IMR-90 (cell line): ENCODE data around the gene SDK1. TPM values are rescaled to one million over a fixed set of nuclear protein-coding genes. Genes with fewer than 3 reads are reported as not detected.

Experiments used
- ATAC-seq: fragments of 200-7000 bp; cut with Tn5 transposase; 2 replicates; pipeline ENCODE4 v1.9.1; 2020; ENCODE audit warnings: low read depth, mild to moderate bottlenecking, moderate library complexity
- BruUV-seq: library from RNA; stranded (reverse); fragments of 400-500 nt; replicated peaks from 2 replicates; lab custom pipeline; 2021; lab: Mats Ljungman, UMichigan
- CTCF ChIA-PET: fragments of 300-600 bp; formaldehyde crosslinking; extraction: SDS; loops from one replicate; lab custom pipeline; 2021; ENCODE audit warnings: antibody characterized with exemption; lab: Yijun Ruan, JAX
- POLR2A ChIA-PET: fragments of 300-600 bp; sonication (Branson Sonifier 250); formaldehyde crosslinking; loops from one replicate; lab custom pipeline; 2022; ENCODE audit warnings: antibody characterized with exemption; ENCODE audit not compliant: unreplicated experiment; lab: Charles Lee
- DNase-seq: peaks from one replicate; pipeline ENCODE4 v3.0.0; 2013
- H2AFZ ChIP-seq: replicated peaks from 2 replicates; pipeline ENCODE3; 2013; ENCODE audit warnings: low read length, mild to moderate bottlenecking; ENCODE audit not compliant: poor library complexity
- H2AK5ac ChIP-seq: 2 replicates; pipeline ENCODE4 v1.6.1; 2013; ENCODE audit warnings: low read depth, low read length, inconsistent platforms
- H2AK9ac ChIP-seq: replicated peaks from 2 replicates; pipeline ENCODE3; 2013; ENCODE audit warnings: mild to moderate bottlenecking, low read depth, low read length, moderate library complexity; ENCODE audit not compliant: poor library complexity
- H2BK120ac ChIP-seq: 2 replicates; pipeline ENCODE4 v1.6.1; 2013; ENCODE audit warnings: low read depth, low read length, inconsistent platforms
- H2BK15ac ChIP-seq: 3 replicates; pipeline ENCODE4 v1.6.1; 2013; ENCODE audit warnings: low read depth, low read length, inconsistent platforms
- H2BK20ac ChIP-seq: 2 replicates; pipeline ENCODE4 v1.6.1; 2013; ENCODE audit warnings: low read depth, mild to moderate bottlenecking, inconsistent platforms, low read length, moderate library complexity
- H2BK5ac ChIP-seq: 2 replicates; pipeline ENCODE4 v1.6.1; 2013; ENCODE audit warnings: mild to moderate bottlenecking, low read depth, low read length, inconsistent platforms; ENCODE audit not compliant: poor library complexity, severe bottlenecking
- H3K14ac ChIP-seq: replicated peaks from 2 replicates; pipeline ENCODE4 v1.6.1; 2013; ENCODE audit warnings: low read depth, low read length, inconsistent platforms
- H3K18ac ChIP-seq: 2 replicates; pipeline ENCODE4 v1.6.1; 2013; ENCODE audit warnings: low read depth, low read length, control low read depth
- H3K23ac ChIP-seq: 2 replicates; pipeline ENCODE4 v1.6.1; 2013; ENCODE audit warnings: low read depth, low read length, inconsistent platforms
- H3K27ac ChIP-seq: 2 replicates; pipeline ENCODE4 v1.5.1; 2013; ENCODE audit warnings: mild to moderate bottlenecking, control low read depth, low read length; ENCODE audit not compliant: insufficient read depth
- H3K27me3 ChIP-seq: 2 replicates; pipeline ENCODE4 v1.6.1; 2013; ENCODE audit warnings: low read length; ENCODE audit not compliant: control insufficient read depth, insufficient read depth
- H3K36me3 ChIP-seq: 2 replicates; pipeline ENCODE4 v1.6.1; 2013; ENCODE audit warnings: low read length, mixed read lengths; ENCODE audit not compliant: control insufficient read depth, insufficient read depth
- H3K4ac ChIP-seq: 2 replicates; pipeline ENCODE4 v1.6.1; 2013; ENCODE audit warnings: low read depth, low read length, inconsistent platforms
- H3K4me1 ChIP-seq: 2 replicates; pipeline ENCODE4 v1.6.1; 2013; ENCODE audit warnings: low read length, mixed read lengths; ENCODE audit not compliant: control insufficient read depth, insufficient read depth
- H3K4me2 ChIP-seq: 2 replicates; pipeline ENCODE4 v1.6.1; 2013; ENCODE audit warnings: low read depth, mild to moderate bottlenecking, control low read depth, low read length, moderate library complexity
- H3K4me3 ChIP-seq: 2 replicates; pipeline ENCODE4 v1.5.1; 2013; ENCODE audit warnings: low read depth, mild to moderate bottlenecking, control low read depth, low read length, moderate library complexity; ENCODE audit not compliant: insufficient read depth
- H3K56ac ChIP-seq: 2 replicates; pipeline ENCODE4 v1.6.1; 2013; ENCODE audit warnings: low read length, inconsistent platforms; ENCODE audit not compliant: insufficient read depth; ENCODE audit errors: extremely low read depth
- H3K79me1 ChIP-seq, 2 experiments: 2 replicates each; pipeline ENCODE4 v1.6.1; 2013; ENCODE audit warnings: low read length in 2 of 2, inconsistent platforms in 1 of 2, low read depth in 1 of 2
- H3K9ac ChIP-seq: 2 replicates; pipeline ENCODE4 v1.6.1; 2013; ENCODE audit warnings: low read depth, low read length, control low read depth
- H3K9me1 ChIP-seq: 2 replicates; pipeline ENCODE4 v1.6.1; 2013; ENCODE audit warnings: low read length, inconsistent platforms; ENCODE audit not compliant: insufficient read depth
- H3K9me3 ChIP-seq: 2 replicates; pipeline ENCODE4 v1.6.1; 2013; ENCODE audit warnings: low read length; ENCODE audit not compliant: control insufficient read depth, insufficient read depth
- H4K20me1 ChIP-seq: 2 replicates; pipeline ENCODE4 v1.6.1; 2013; ENCODE audit warnings: low read length, inconsistent platforms; ENCODE audit not compliant: insufficient read depth
- H4K5ac ChIP-seq: 2 replicates; pipeline ENCODE4 v1.6.1; 2013; ENCODE audit warnings: mild to moderate bottlenecking, low read depth, low read length, control low read depth
- H4K8ac ChIP-seq, 2 experiments: 2 replicates each; pipeline ENCODE4 v1.6.1; 2013; ENCODE audit warnings: low read depth in 2 of 2, low read length in 2 of 2, control low read depth in 1 of 2, inconsistent platforms in 1 of 2
- H4K91ac ChIP-seq: 2 replicates; pipeline ENCODE4 v1.6.1; 2013; ENCODE audit warnings: low read depth, low read length, inconsistent platforms; ENCODE audit not compliant: insufficient read depth
- CTCF ChIP-seq: conservative IDR thresholded peaks from 2 replicates; pipeline ENCODE4 v1.5.1; 2012; ENCODE audit warnings: mild to moderate bottlenecking, low read depth, low read length, improper control_type of control experiment
- ELK1 ChIP-seq: fragments of 150-350 bp; IDR thresholded peaks from 2 replicates; pipeline ENCODE4 v1.6.1; 2016; ENCODE audit warnings: low read depth, mild to moderate bottlenecking, low read length, moderate library complexity, borderline replicate concordance
- FOS ChIP-seq: fragments of 150-350 bp; IDR thresholded peaks from 2 replicates; pipeline ENCODE4 v1.6.1; 2016; ENCODE audit warnings: low read depth, low read length
- MXI1 ChIP-seq: IDR thresholded peaks from 2 replicates; pipeline ENCODE4 v1.6.1; 2012; ENCODE audit warnings: low read depth, mild to moderate bottlenecking, low read length, moderate library complexity, borderline replicate concordance
- NFE2L2 ChIP-seq: fragments of 150-350 bp; IDR thresholded peaks from 2 replicates; pipeline ENCODE4 v1.6.1; 2016; ENCODE audit warnings: low read depth, mild to moderate bottlenecking, low read length
- RAD21 ChIP-seq: IDR thresholded peaks from 2 replicates; pipeline ENCODE4 v1.6.1; 2012; ENCODE audit warnings: low read length, improper control_type of control experiment
- RCOR1 ChIP-seq: IDR thresholded peaks from 2 replicates; pipeline ENCODE4 v1.6.1; 2012; ENCODE audit warnings: mild to moderate bottlenecking, low read length, improper control_type of control experiment; ENCODE audit not compliant: insufficient replicate concordance
- SMC3 ChIP-seq: fragments of 150-350 bp; IDR thresholded peaks from 2 replicates; pipeline ENCODE4 v1.6.1; 2016; ENCODE audit warnings: low read depth, mild to moderate bottlenecking, antibody characterized with exemption, low read length, moderate library complexity
- WGBS, 2 experiments: methylation state at CpG; one replicate each; pipeline versions ENCODE4 v1.1.5 to v1.1.7; 2013; ENCODE audit warnings: missing lambda C conversion rate in 2 of 2; ENCODE audit not compliant: insufficient read length in 1 of 2; ENCODE audit errors: extremely low coverage in 2 of 2; 5-methylcytosine and 5-hydroxymethylcytosine counted together
- dilution Hi-C: fragments of 300-500 bp; cut with HindIII; formaldehyde crosslinking; loops from one replicate; pipeline ENCODE4 v1.14.3; 2018; ENCODE audit warnings: low sequenced_read_pairs; ENCODE audit not compliant: unreplicated experiment
- in situ Hi-C: fragments of 300-500 bp; cut with MboI; formaldehyde crosslinking; loops from 3 replicates; pipeline ENCODE4 v1.14.3; 2019; ENCODE audit warnings: low sequenced_read_pairs, inconsistent platforms, mixed read lengths
- intact Hi-C: fragments of 100-400 bp; cut with micrococcal nuclease; formaldehyde crosslinking; loops from 2 replicates; pipeline ENCODE4 v1.10.0; 2022
- polyA plus RNA-seq, 3 experiments: library from polyadenylated mRNA; depleted of rRNA; stranded (reverse); fragments of >200 nt; gene quantifications; 2 replicates each; pipeline ENCODE4 v1.2.3, GENCODE V29; 2012; ENCODE audit warnings: low replicate concordance in 1 of 3
- total RNA-seq: library from RNA; depleted of rRNA; stranded (reverse); fragments of >200 nt; gene quantifications from 2 replicates; pipeline ENCODE4 v1.2.3, GENCODE V29; 2012

Gene SDK1
- total and polyA plus RNA-seq, 2 of the 4 experiments (the other 2 are of a cell fraction), result 1.5 to 1.6 TPM

- TF ChIP-seq SMC3, result no peak
Observed at GRCh38 chr7:4009211-4010060, 708.4 kb downstream of the SDK1 start (continued).

GRCh38 chr7:4010061-4010605, 709.1 kb downstream of the SDK1 start:
- H3K4me1 ChIP-seq, result no peaks in the 10 kb centered on the region
- H3K18ac ChIP-seq, result no peak overlapping the region
- DNase-seq (no peak), ATAC-seq (no peak)
- no peak overlapping the region for H3K23ac ChIP-seq
- H2AK9ac ChIP-seq, result no peak overlapping the region
- no peak overlapping the region for H3K4ac ChIP-seq
- intact Hi-C loops (no loop called here), dilution Hi-C loops (no loop called here), in situ Hi-C loops (no loop called here)
- no peak overlapping the region for H2AFZ ChIP-seq
- no peak overlapping the region for H3K27ac ChIP-seq
- H3K36me3 ChIP-seq, result no peaks in the 10 kb centered on the region
- H4K20me1 ChIP-seq, result no peaks in the 10 kb centered on the region
- no peak overlapping the region for H3K9ac ChIP-seq
- no peak overlapping the region for H2BK20ac ChIP-seq
- POLR2A ChIA-PET, result no interaction called here
- H4K91ac ChIP-seq, result no peak overlapping the region
- CTCF ChIA-PET, result no interaction called here
- H2BK5ac ChIP-seq, result no peak overlapping the region
- BruUV-seq, result no TSS peak
- H2BK120ac ChIP-seq, result no peak overlapping the region
- H4K5ac ChIP-seq, result no peak overlapping the region
- H3K9me3 ChIP-seq, result peaks cover 7% of the 10 kb centered on the region; the same call in 1 of the 2 replicates
- TF ChIP-seq FOS (no peak), ELK1 (no peak), NFE2L2 (no peak), RAD21 (no peak), CTCF (no peak), MXI1 (no peak), SMC3 (no peak), RCOR1 (no peak)
- no peak overlapping the region for H3K56ac ChIP-seq
- H3K4me3 ChIP-seq, result no peak overlapping the region
- no peaks in the 10 kb centered on the region for H3K79me1 ChIP-seq
- H2BK15ac ChIP-seq, result no peak overlapping the region
- no peak overlapping the region for H3K4me2 ChIP-seq
- no peaks in the 10 kb centered on the region for H3K9me1 ChIP-seq
- 61% methylated on average over 4 of the region's 13 CpGs; no CpG with 5 or more reads in 1 of the 2 experiments for WGBS, 2 experiments
- H2AK5ac ChIP-seq, result no peak overlapping the region
- no peak overlapping the region for H3K14ac ChIP-seq
- H3K27me3 ChIP-seq, result no peaks in the 10 kb centered on the region
- no peak overlapping the region for H4K8ac ChIP-seq
